HG02610 (cell line): Measurements from ENCODE around the gene KRTAP3-2.

Experiments
- ATAC-seq: cut with Tn5 transposase; IDR thresholded peaks from one replicate; pipeline ENCODE4 v1.9.1; 2021; ENCODE audit warnings: mild to moderate bottlenecking, moderate library complexity; ENCODE audit not compliant: unreplicated experiment

The KRTAP3-2 gene

DNA sequence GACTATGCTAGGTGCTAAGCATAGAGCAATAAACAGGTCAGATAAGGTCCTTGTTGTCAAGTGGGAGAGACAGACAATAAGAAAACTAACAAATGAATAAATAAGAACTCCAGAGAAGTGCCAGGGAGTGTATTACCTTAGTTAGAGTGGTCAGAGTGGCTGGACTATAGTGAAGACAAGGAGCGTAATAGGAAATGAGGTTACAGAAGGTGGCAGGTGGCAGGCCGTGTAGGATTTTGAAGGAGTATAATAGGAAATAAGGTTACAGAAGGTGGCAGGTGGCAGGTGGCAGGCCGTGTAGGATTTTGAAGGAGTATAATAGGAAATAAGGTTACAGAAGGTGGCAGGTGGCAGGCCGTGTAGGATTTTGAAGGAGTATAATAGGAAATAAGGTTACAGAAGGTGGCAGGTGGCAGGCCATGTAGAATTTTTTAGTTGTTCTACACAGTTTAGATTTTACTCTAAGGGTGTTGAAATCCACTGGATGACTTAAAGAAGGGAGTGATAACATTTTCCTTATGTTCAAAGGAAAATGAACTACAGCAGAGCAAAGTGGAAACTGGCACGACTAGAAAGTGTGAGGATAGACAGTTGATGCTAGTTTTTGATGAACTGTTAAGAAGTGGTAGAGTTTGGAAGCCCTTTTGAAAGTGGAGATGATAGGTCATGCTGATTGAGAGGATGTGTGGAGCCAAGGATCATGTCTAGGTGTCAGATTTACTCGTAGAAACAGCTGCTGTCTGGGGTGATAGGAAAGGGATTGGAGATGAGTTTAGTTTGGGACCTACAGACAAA, 12.8 kb upstream of the KRTAP3-2 start:
- no peak for ATAC-seq

DNA sequence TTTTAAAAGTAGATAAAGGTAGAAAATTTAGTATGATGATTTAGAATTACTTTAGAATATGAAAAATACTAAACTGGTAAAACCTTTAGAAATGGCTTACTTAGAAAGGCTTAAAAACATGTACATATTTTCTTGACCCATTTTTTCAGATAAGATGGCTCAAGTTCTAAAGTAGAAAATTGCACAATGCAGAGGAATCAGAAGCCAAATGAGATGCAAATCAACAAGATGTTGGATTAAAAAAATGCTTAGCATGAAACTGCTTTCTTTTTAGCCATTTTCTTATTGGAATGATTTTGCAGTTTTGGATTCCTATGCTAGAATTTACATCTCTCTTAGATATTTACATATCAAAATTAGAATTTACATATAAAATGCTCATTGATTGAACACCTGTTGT, 10.7 kb upstream of the KRTAP3-2 start:
- ATAC-seq = no peak

DNA sequence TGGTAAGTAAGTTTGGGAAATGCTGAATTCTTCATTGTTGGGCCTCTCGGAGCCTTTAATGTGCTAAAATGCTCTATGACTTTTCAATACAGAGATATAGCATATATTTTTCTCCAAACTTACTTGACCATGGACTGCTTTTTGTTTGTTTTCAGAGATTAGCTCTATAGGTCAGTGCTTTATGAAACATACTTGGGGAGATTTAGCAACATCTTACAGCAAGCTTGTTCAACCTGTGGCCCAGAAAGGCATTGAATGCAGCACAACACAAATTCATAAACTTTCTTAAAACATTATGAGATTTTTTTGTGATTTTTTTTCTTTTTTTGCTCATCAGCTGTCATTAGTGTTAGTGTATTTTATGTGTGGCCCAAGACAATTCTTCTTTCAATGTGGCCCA, 10.2 kb upstream of the KRTAP3-2 start:
- ATAC-seq = no peak

DNA sequence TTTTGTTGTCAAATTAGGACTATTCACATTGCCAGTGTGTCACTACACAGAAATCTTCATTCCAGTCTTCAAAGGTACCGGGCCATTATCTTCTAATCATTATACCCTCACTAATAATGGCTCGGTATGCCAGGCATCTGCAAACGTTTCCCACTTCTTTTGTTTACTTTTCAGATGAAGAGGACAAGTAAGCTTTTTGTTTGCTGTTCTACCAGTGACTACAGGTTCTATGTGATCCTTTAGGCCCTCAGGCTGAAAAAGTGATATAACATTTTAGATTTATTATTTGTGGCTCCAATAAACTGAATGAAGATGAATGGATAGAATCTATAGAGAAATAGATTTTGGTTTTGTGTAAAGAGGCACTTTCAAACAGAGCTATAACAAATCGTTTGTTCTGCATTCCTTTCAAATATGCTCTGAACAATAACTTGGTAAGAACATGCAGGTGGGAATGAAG, 9.6 kb upstream of the KRTAP3-2 start:
- ATAC-seq = no peak

- ATAC-seq = no peak
These were observed 9.1 kb upstream of the KRTAP3-2 start, which contains the start of gene KRTAP3-1 for GRCh38 chr17:41008811-41009210. TSS of gene KRTAP3-1 (minus strand) at chr17:41009128. CDS start at chr17:41009074, 54 bp downstream.

GRCh38 chr17:41004397-41004796, 4.7 kb upstream of the KRTAP3-2 start:
- no peak for ATAC-seq

DNA sequence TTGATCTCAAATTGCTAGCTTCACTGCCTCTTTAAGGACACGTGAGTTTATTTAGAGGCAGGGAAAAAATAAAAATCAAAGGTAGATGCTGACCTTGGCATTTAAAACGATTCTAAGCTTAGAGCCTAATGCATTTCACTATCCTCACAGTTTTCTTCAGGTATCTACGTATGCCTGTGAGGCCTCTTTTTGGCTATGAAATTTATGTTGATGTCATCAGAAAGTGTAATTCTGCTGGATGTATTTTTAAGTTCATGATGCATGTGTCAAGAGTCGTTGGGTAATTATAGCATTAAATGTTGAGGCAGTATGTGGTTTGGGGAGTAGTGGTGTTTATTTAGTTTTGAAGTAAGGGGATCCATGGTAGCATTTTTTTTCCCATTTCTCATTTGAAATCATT, 4.2 kb upstream of the KRTAP3-2 start:
- ATAC-seq = no peak

GRCh38 chr17:41002814-41003213, 3.1 kb upstream of the KRTAP3-2 start:
- no peak for ATAC-seq

GRCh38 chr17:41001795-41002194, 2.1 kb upstream of the KRTAP3-2 start:
- ATAC-seq = no peak

- ATAC-seq = no peak
These were observed 2.3 kb downstream of the KRTAP3-2 start for GRCh38 chr17:40997361-40997760.

- ATAC-seq = no peak
These were observed 2.9 kb downstream of the KRTAP3-2 start for GRCh38 chr17:40996829-40997228.

DNA sequence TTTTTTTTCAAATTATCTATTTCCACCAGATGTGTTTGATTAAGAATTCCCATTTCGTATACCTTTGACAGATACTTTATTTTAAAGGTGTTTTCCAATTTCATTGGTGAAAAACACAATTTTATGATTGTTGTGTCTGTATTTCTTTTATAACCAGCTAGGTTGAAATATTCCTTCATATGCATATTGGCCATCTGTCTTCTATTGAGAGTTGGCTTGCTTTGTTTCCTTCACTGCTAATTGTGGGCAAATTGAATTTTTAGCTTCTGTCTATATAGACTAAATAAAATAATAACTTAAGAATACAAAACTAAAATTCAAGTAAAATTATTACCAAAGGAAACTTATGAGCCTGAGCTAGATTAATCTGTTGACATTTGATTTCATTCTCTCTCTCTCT, 4.6 kb downstream of the KRTAP3-2 start:
- ATAC-seq = no peak

GRCh38 chr17:40993839-40994238, 5.9 kb downstream of the KRTAP3-2 start, which contains the start of gene KRTAP3-3:
TSS of gene KRTAP3-3 (minus strand) at chr17:40994164. CDS start at chr17:40994097, 67 bp downstream.
- no peak for ATAC-seq

GRCh38 chr17:40993084-40993483, 6.6 kb downstream of the KRTAP3-2 start:
- ATAC-seq = no peak

DNA sequence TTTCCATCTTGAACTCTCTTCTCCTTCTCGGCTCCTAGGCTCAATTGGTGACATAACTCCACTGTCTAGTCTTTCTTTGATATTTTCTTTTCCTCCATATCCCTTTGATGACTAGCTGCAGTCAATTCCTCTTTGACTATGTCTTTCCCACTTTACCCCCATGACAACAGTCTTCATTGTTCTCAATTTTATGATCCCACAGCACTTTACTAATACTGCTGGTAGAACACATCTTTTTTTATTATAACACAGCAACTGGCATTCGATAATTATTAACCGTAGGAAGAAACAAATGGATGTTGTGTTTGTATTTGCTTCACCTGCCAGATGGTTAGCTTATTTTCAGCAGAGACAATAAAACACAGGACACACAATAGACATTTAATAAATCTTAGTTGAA, 7.0 kb downstream of the KRTAP3-2 start:
- ATAC-seq = no peak

DNA sequence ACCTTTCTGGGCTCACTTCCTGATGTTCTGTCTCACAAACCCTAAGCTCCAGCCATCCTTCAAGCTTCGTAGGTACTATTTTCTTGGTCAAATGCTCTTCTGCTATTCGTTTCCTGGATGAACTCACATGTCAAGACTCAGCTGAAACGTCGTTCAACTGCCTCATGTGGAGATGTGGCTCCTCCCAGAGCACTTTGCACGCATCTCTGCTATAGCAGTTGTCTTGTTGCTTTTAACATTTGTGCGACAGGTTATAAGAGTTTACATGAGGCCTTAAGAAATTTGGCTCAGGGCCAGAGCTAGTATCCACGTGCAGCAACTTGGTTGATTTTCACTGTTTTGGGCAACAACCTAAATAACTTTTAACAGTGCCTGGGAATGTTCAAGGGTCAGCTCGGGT, 12.8 kb downstream of the KRTAP3-2 start:
- no peak for ATAC-seq

- ATAC-seq = no peak
These were observed 15.5 kb downstream of the KRTAP3-2 start, which contains the start of gene KRT40 for GRCh38 chr17:40984226-40984625. TSS of gene KRT40 (minus strand) at chr17:40984326. CDS start at chr17:40984273, 53 bp downstream.

- no peak for ATAC-seq
These were observed 18.6 kb downstream of the KRTAP3-2 start for GRCh38 chr17:40981115-40981514.

DNA sequence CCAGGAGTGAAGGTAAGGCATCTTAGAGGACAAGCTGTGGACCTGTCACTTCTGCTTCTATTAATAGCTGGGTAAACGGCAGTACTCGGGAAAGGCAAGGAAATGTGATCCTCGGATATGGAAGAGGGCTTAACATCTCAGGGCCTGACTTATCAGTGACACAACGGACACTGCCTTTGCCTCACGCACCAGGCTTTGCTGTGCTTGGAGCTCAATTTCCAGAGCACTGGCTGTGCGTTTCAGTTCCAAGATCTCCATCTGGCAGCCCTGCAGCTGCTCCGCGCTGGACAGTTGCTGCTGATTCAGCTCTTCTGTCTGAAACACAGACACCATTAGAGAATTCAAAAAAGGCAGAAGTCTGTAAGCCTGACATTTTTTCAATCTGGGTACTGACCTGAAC, 19.1 kb downstream of the KRTAP3-2 start:
- no peak for ATAC-seq

GRCh38 chr17:40980117-40980516, 19.6 kb downstream of the KRTAP3-2 start:
- ATAC-seq = no peak

- no peak for ATAC-seq
These were observed 21.0 kb downstream of the KRTAP3-2 start for GRCh38 chr17:40978575-40979151.

- no peak for ATAC-seq
These were observed 24.2 kb downstream of the KRTAP3-2 start for GRCh38 chr17:40975516-40975915.
